ENCODE measurements around the gene EREG.

The EREG gene

DNA sequence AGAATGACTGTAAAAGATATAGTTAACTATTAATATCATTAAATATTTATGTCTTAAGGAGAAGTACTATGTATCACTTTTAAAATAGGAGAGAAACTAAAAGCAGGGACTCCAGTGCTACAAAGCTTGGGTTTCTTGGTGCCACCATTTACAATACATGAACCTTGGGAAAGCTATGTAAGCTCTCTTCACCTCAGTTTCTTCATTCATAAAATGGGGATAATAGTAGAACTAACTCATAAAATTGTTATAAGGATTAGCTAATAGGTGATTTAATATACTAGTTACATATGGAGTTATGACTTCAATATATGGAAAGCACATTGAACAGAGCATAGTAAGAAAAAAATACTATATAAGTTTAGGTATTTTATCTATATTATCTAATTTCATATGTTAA, 33.0 kb upstream of the EREG start:
- H3K36me3 ChIP-seq (replicated peaks; ENCODE audit: low read depth, low read length) = no peaks in the 10 kb centered on the region
- H3K4me3 ChIP-seq (ENCODE audit: low read length) = no peak overlapping the region
- H3K9ac ChIP-seq (ENCODE audit: low read length) = no peak overlapping the region
- no peaks in the 10 kb centered on the region for H3K79me2 ChIP-seq (ENCODE audit: low read length)
- no peak overlapping the region for H3K27ac ChIP-seq (ENCODE audit: low read length)
- TF ChIP-seq EZH2phosphoT487 (IDR thresholded peaks at IDR 0.05; ENCODE audit: low read depth) = no peak
- TF ChIP-seq, protein P1, sequence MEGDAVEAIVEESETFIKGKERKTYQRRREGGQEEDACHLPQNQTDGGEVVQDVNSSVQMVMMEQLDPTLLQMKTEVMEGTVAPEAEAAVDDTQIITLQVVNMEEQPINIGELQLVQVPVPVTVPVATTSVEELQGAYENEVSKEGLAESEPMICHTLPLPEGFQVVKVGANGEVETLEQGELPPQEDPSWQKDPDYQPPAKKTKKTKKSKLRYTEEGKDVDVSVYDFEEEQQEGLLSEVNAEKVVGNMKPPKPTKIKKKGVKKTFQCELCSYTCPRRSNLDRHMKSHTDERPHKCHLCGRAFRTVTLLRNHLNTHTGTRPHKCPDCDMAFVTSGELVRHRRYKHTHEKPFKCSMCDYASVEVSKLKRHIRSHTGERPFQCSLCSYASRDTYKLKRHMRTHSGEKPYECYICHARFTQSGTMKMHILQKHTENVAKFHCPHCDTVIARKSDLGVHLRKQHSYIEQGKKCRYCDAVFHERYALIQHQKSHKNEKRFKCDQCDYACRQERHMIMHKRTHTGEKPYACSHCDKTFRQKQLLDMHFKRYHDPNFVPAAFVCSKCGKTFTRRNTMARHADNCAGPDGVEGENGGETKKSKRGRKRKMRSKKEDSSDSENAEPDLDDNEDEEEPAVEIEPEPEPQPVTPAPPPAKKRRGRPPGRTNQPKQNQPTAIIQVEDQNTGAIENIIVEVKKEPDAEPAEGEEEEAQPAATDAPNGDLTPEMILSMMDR (IDR thresholded peaks at IDR 0.05; ENCODE audit: low read depth, low read length) = no peak
- H3K4me1 ChIP-seq (ENCODE audit: low read length) = peaks cover 14% of the 10 kb centered on the region
- H2AFZ ChIP-seq (ENCODE audit: low read depth, low read length) = no peak overlapping the region
- H3K9me3 ChIP-seq (ENCODE audit: insufficient read depth, low read length) = no peaks in the 10 kb centered on the region
- H3K4me2 ChIP-seq (ENCODE audit: low read length) = no peak overlapping the region
- H3K27me3 ChIP-seq (ENCODE audit: low read depth, low read length) = no peaks in the 10 kb centered on the region
- H4K20me1 ChIP-seq (ENCODE audit: insufficient read depth, low read length) = no peaks in the 10 kb centered on the region

- no peak overlapping the region for H3K4me3 ChIP-seq (ENCODE audit: low read length)
- no peak for TF ChIP-seq EZH2phosphoT487 (IDR thresholded peaks at IDR 0.05; ENCODE audit: low read depth)
- TF ChIP-seq, protein P1 (IDR thresholded peaks at IDR 0.05; ENCODE audit: low read depth, low read length) = no peak
- H2AFZ ChIP-seq (ENCODE audit: low read depth, low read length) = no peak overlapping the region
- no peaks in the 10 kb centered on the region for H3K9me3 ChIP-seq (ENCODE audit: insufficient read depth, low read length)
- no peaks in the 10 kb centered on the region; the same call in 1 of the 2 replicates for H3K27me3 ChIP-seq (ENCODE audit: low read depth, low read length)
- peaks cover 18% of the 10 kb centered on the region for H3K4me1 ChIP-seq (ENCODE audit: low read length)
- no peak overlapping the region for H3K9ac ChIP-seq (ENCODE audit: low read length)
- H4K20me1 ChIP-seq (ENCODE audit: insufficient read depth, low read length) = no peaks in the 10 kb centered on the region
- no peaks in the 10 kb centered on the region for H3K79me2 ChIP-seq (ENCODE audit: low read length)
- no peaks in the 10 kb centered on the region for H3K36me3 ChIP-seq (replicated peaks; ENCODE audit: low read depth, low read length)
- no peak overlapping the region for H3K27ac ChIP-seq (ENCODE audit: low read length)
- no peak overlapping the region for H3K4me2 ChIP-seq (ENCODE audit: low read length)
These were observed 30.3 kb upstream of the EREG start for GRCh38 chr4:74334636-74335035.

DNA sequence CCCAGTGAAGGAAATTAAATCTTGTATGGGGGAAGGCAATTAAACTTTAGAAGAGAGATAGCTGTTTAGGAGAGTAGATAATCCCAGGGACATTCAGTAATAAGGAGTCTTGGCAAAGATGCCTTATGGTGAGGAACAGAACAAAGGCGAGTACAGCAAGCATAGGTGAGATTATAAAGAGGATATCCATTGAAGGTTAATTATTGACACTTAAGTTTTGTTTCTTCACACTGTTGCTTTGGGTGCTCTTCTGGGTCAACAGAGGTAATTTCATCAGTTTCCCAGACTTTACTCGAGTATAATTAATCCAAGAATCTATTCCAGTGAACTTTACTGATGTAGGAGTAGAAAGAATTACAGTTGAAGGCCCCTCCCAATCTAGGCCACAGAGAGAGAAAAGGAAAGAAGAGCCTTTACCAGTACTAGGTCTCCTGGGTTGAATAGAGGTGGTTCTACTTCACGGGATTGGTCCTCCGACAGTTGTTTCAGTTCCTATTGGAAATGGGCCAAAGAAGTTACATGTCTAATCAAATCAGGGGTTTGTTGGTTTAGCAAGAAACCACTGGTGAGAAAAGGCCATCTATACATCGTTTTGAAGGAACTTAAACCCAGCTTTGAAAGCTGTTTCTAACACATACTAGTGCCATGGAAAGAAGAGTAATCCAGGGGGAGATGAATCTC, 29.5 kb upstream of the EREG start:
- Histone ChIP-seq H3K9me3 (ENCODE audit: insufficient read depth, low read length) (no peaks in the 10 kb centered on the region), H3K27me3 (ENCODE audit: low read depth, low read length) (no peaks in the 10 kb centered on the region; the same call in 1 of the 2 replicates), H3K9ac (ENCODE audit: low read length) (no peak overlapping the region), H3K4me2 (ENCODE audit: low read length) (peak overlapping the region; percentile 34), H2AFZ (ENCODE audit: low read depth, low read length) (no peak overlapping the region), H3K4me1 (ENCODE audit: low read length) (peaks cover 20% of the 10 kb centered on the region), H3K27ac (ENCODE audit: low read length) (no peak overlapping the region), H3K79me2 (ENCODE audit: low read length) (no peaks in the 10 kb centered on the region), H4K20me1 (ENCODE audit: insufficient read depth, low read length) (no peaks in the 10 kb centered on the region), H3K36me3 (replicated peaks; ENCODE audit: low read depth, low read length) (no peaks in the 10 kb centered on the region), H3K4me3 (ENCODE audit: low read length) (no peak overlapping the region)
- TF ChIP-seq EZH2phosphoT487 (IDR thresholded peaks at IDR 0.05; ENCODE audit: low read depth) = no peak
- TF ChIP-seq, protein P1 (IDR thresholded peaks at IDR 0.05; ENCODE audit: low read depth, low read length) = no peak

- Histone ChIP-seq H3K4me2 (ENCODE audit: low read length) (no peak overlapping the region), H3K79me2 (ENCODE audit: low read length) (no peaks in the 10 kb centered on the region), H3K4me3 (ENCODE audit: low read length) (no peak overlapping the region), H3K27me3 (ENCODE audit: low read depth, low read length) (no peaks in the 10 kb centered on the region; the same call in 1 of the 2 replicates), H3K27ac (ENCODE audit: low read length) (no peak overlapping the region), H2AFZ (ENCODE audit: low read depth, low read length) (no peak overlapping the region), H3K9me3 (ENCODE audit: insufficient read depth, low read length) (0 out of 2 replicates have a peak, but pooled peaks cover under 1% of the 10 kb centered on the region), H3K36me3 (replicated peaks; ENCODE audit: low read depth, low read length) (no peaks in the 10 kb centered on the region), H3K9ac (ENCODE audit: low read length) (no peak overlapping the region), H4K20me1 (ENCODE audit: insufficient read depth, low read length) (no peaks in the 10 kb centered on the region), H3K4me1 (ENCODE audit: low read length) (peaks cover 20% of the 10 kb centered on the region)
- TF ChIP-seq, protein P1 (IDR thresholded peaks at IDR 0.05; ENCODE audit: low read depth, low read length) = no peak
- no peak for TF ChIP-seq EZH2phosphoT487 (IDR thresholded peaks at IDR 0.05; ENCODE audit: low read depth)
These were observed 26.1 kb upstream of the EREG start for GRCh38 chr4:74338792-74339333.
